HUES48 (cell line): Measurements from ENCODE around the gene IFNA8.

Experiments used
- H3K27ac ChIP-seq: one replicate; pipeline ENCODE4 v1.7.0; 2013; ENCODE audit warnings: low read depth, low read length, inconsistent platforms
- H3K27me3 ChIP-seq: 2 replicates; pipeline ENCODE4 v1.6.1; 2013; ENCODE audit warnings: mild to moderate bottlenecking, low read length; ENCODE audit not compliant: control insufficient read depth, insufficient read depth
- H3K36me3 ChIP-seq: 2 replicates; pipeline ENCODE4 v1.6.1; 2013; ENCODE audit warnings: low read length; ENCODE audit not compliant: control insufficient read depth, insufficient read depth
- H3K4me1 ChIP-seq: 2 replicates; pipeline ENCODE4 v1.6.1; 2013; ENCODE audit warnings: mild to moderate bottlenecking, low read length; ENCODE audit not compliant: control insufficient read depth, insufficient read depth
- H3K4me3 ChIP-seq: 2 replicates; pipeline ENCODE4 v1.5.1; 2013; ENCODE audit warnings: mild to moderate bottlenecking, low read depth, low read length
- H3K9ac ChIP-seq: 2 replicates; pipeline ENCODE4 v1.6.1; 2013; ENCODE audit warnings: mild to moderate bottlenecking, low read depth, low read length, moderate library complexity
- H3K9me3 ChIP-seq: 2 replicates; pipeline ENCODE4 v1.6.1; 2013; ENCODE audit warnings: low read length; ENCODE audit not compliant: control insufficient read depth, insufficient read depth

IFNA8 gene

DNA sequence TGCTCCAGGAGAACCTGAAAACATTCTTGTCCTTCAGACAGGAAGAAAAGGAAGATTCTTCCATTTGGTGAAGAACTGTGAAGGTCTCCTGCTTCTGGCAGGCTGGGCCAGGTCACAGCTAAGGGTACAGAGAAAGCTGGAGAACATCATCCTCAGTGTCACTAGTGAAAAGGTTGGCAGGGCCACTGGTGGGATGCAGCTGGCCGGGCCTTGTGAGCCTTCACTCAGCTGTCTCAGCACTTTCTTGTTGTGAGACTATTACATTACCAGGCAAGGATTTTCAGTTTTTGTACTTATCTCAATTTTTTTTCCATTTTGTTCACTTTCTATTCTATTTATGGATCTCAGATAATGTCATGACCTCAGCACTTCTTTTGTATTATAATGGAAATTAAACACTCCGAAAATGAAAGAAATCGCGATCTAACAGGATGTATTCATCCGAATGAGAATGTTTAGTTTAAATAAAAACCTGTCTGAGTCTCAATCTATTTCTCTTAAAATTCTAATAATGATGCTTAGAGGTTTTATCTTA, 9.9 kb upstream of the IFNA8 start:
- Histone ChIP-seq H3K27me3 (peaks cover 62% of the 10 kb centered on the region), H3K27ac (no peak overlapping the region)

DNA sequence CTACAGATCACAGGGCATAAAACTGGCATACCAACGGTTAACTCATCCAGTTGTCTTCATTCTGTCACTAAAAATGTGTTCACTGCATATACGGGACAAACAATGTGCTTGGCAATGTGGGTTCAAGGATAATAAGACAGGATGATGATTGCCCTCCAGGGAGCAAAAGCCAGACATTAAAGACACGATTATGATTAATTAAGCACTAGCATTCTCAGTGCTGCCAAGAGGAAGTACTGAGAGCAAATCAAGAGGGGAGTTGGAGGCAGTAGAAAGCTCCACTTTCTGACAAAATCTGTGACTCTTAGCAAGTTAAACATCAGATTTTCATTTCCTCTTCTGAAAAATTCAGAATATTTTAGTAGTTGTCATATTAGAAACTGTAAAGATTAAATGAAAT, 9.0 kb upstream of the IFNA8 start:
- 0 out of 2 replicates have a peak, but pooled peaks cover 3% of the 10 kb centered on the region for H3K4me1 ChIP-seq
- H3K9me3 ChIP-seq, result no peaks in the 10 kb centered on the region
- H3K27me3 ChIP-seq, result peaks cover 65% of the 10 kb centered on the region
- no peak overlapping the region for H3K4me3 ChIP-seq
- H3K36me3 ChIP-seq, result no peaks in the 10 kb centered on the region
- H3K27ac ChIP-seq, result no peak overlapping the region
- no peak overlapping the region for H3K9ac ChIP-seq

More for the DNA sequence above, 9.9 kb upstream of the IFNA8 start:
- H3K9ac ChIP-seq, result no peak overlapping the region
- H3K4me3 ChIP-seq, result no peak overlapping the region
- no peaks in the 10 kb centered on the region for H3K9me3 ChIP-seq
- H3K4me1 ChIP-seq, result 0 out of 2 replicates have a peak, but pooled peaks cover 3% of the 10 kb centered on the region
- no peaks in the 10 kb centered on the region for H3K36me3 ChIP-seq

DNA sequence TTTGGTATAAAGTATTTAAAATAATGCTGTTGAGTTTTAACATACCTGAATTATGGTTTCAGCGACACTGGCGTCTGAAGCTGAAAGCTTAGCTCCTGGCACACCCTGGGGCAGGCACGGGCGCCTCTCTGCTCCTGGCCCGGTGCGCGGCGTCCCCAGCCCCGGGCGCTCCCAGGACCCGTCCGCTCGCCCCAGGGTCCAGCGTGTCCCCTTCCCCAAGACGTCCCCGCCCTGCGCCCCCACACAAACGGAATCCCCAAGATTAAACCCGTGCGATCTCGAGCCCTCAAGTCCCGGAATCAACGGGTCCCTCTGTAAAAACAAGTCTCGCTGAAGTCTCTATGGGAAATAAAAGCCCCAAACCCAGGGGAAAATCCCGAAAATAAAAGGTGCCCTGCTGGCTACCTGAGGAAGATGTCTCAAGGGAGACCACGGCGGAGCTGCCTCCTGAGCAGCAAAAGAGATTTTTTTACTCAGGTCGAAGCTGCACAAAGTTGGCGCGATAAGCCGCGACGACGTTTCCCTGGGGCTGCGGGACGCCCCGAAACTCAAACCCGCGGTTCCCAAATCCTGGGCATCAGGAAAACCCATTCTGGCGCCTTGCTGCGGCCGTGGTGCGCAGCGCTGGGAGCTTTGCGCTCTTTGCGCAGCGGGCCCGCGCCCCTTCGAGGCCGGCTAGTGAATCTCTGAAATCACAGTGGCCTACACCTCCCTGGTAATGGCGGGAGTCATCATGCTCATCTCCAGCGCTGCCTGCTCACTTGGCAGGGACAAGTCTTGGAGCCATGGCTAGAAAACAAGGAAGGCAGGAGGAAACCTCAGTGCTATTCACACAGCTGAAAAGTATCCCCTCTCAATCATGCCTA, 6.3 kb upstream of the IFNA8 start:
- Histone ChIP-seq H3K9ac (no peak overlapping the region), H3K4me3 (peak overlapping the region; percentile 69), H3K27me3 (peaks cover 38% of the 10 kb centered on the region), H3K36me3 (no peaks in the 10 kb centered on the region), H3K9me3 (no peaks in the 10 kb centered on the region), H3K4me1 (no peaks in the 10 kb centered on the region), H3K27ac (no peak overlapping the region)

DNA sequence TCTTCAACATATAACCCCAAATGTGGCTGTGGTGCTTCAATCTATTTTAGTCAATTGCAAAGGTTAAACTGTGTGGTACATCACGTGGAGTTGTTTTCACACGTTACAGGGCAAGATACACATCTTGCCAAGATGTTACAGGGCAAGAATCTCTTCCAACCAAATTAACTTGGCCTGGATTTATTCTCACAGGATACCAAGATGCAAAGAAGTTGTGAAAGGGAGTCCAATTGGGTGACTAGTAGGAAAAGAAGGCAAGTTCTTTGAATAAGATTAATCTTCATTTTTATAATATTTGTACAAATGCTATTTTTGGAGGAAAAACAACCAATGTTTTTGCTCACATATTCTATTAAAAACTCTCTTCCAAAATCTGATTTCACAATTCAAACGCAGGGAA, 4.8 kb upstream of the IFNA8 start:
- Histone ChIP-seq H3K36me3 (no peaks in the 10 kb centered on the region), H3K4me1 (no peaks in the 10 kb centered on the region), H3K9ac (no peak overlapping the region), H3K4me3 (no peak overlapping the region), H3K9me3 (no peaks in the 10 kb centered on the region), H3K27ac (no peak overlapping the region), H3K27me3 (peaks cover 36% of the 10 kb centered on the region)

- Histone ChIP-seq H3K36me3 (no peaks in the 10 kb centered on the region), H3K9me3 (no peaks in the 10 kb centered on the region), H3K27me3 (no peaks in the 10 kb centered on the region), H3K4me3 (no peak overlapping the region), H3K4me1 (no peaks in the 10 kb centered on the region), H3K9ac (no peak overlapping the region), H3K27ac (no peak overlapping the region)
Measured at GRCh38 chr9:21412107-21412506, 3.2 kb downstream of the IFNA8 start.

DNA sequence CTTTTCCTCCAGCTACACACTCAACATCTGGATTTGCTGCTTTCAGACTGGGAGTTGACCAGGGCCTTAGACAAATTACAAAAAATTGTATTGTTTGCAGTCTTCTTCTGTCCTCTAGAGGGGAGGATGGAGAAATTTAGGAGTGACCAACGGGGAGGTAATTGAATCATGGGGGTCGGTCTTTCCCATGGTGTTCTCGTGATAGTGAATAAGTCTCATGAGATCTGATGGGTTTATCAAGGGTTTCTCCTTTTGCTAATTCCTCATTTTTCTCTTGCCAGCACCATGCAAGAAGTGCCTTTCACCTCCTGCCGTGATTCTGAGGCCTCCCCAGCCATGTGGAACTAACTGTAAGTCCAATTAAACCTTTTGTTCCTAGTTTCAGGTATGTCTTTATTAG, 4.2 kb downstream of the IFNA8 start:
- H3K4me3 ChIP-seq, result no peak overlapping the region
- H3K9ac ChIP-seq, result no peak overlapping the region
- H3K9me3 ChIP-seq, result no peaks in the 10 kb centered on the region
- H3K27ac ChIP-seq, result no peak overlapping the region
- H3K4me1 ChIP-seq, result no peaks in the 10 kb centered on the region
- H3K27me3 ChIP-seq, result no peaks in the 10 kb centered on the region
- H3K36me3 ChIP-seq, result no peaks in the 10 kb centered on the region

DNA sequence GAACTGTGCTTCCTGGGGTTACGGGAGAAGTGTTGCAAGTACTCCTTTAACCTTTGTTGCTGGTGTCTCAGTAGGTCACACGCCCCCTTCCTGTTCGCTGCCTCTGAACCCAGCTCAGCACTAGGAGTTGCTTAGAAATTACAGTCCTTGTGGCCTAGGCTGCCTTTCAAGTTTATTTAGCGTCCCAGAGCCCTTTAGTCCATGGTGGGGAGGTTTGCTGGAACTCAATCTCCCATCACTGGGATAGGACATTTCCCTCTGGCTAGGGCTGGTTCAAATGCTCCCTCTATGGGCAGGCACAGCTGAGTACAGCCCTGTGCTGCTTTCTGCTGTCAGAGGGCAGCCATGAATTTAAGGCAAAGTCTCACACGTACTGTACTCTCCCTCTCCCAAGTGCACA, 4.7 kb downstream of the IFNA8 start:
- H3K4me1 ChIP-seq, result no peaks in the 10 kb centered on the region
- H3K4me3 ChIP-seq, result no peak overlapping the region
- H3K36me3 ChIP-seq, result no peaks in the 10 kb centered on the region
- H3K9ac ChIP-seq, result no peak overlapping the region
- no peak overlapping the region for H3K27ac ChIP-seq
- no peaks in the 10 kb centered on the region for H3K9me3 ChIP-seq
- H3K27me3 ChIP-seq, result no peaks in the 10 kb centered on the region

DNA sequence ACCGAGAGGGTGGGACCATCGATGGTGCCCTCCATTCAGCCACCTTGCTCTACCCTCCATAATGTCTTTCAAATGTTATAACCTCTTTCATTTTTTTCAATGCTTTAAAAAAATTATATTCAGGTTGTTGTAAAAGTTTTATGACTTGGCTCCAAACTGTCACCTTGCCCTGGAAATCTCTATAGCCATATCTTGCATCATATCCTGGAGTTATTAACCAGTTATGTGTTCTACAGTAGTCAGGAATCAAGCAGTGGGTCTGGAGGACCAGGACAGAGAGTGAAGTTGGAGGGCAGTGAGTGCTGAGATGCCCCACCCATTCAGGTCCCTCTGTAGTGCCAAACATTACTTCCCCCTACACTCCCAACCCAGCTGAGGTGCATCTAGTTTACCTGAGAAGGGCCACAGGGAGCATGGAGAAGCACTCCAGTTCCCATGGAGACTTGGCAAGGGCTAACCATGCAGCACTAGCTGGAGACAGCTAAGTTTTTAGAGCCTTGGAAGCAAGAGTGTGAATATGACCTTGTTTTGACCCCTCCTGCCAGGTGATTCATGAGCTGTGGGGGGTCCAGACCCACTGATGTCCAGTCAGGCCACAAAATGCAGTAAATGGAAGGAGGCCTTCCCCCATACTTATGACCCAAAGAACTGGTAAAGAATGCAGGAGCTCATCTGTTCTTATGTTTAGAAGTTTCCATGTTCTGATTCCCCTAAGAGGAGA, 5.5 kb downstream of the IFNA8 start:
- Histone ChIP-seq H3K4me3 (no peak overlapping the region), H3K36me3 (no peaks in the 10 kb centered on the region), H3K27me3 (no peaks in the 10 kb centered on the region), H3K9ac (no peak overlapping the region), H3K9me3 (no peaks in the 10 kb centered on the region), H3K27ac (no peak overlapping the region), H3K4me1 (no peaks in the 10 kb centered on the region)

DNA sequence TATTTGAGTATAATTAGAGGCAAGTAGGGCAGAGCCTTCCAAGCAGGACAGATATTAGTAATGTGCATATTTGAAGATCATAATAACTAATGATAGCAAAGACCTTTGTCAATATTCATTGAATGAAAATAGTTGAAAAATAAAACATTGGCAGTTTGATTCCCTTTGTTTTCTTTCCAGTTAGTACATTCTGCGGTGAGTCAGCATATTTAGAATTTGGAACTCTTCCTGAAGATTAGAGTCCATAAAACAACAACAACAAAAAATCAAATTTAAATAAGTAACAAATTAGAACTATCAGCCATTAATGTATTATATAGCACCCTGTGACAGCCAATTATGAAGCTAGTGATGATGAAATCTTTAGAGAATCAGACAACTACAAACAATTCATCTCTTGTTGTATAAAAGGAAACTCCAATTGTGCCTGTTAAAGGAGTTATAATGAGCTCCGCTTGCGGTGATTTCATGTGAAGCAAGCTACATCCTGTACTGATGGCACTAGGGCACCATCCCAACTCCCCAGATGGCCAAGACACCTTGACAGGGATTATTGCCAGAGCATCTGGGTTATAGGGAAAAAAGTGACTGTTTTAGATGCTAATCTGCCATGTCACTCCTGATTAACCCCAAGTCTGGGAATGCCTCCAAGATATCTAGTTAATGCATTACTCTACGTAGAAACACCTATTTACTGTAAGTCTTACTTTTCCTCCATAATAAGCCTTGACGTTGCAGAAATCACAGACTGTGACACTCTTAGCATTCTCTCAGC, 6.8 kb downstream of the IFNA8 start:
- Histone ChIP-seq H3K27ac (no peak overlapping the region), H3K4me3 (no peak overlapping the region), H3K36me3 (no peaks in the 10 kb centered on the region), H3K9me3 (no peaks in the 10 kb centered on the region), H3K4me1 (no peaks in the 10 kb centered on the region), H3K9ac (no peak overlapping the region), H3K27me3 (no peaks in the 10 kb centered on the region)

- Histone ChIP-seq H3K9ac (no peak overlapping the region), H3K36me3 (no peaks in the 10 kb centered on the region), H3K4me1 (peaks cover 21% of the 10 kb centered on the region), H3K4me3 (no peak overlapping the region), H3K27ac (no peak overlapping the region), H3K9me3 (no peaks in the 10 kb centered on the region), H3K27me3 (no peaks in the 10 kb centered on the region)
Measured at GRCh38 chr9:21428235-21428634, 19.3 kb downstream of the IFNA8 start.
